Lower leg skin (tissue), 4 donors: ENCODE results near the gene ACACA. TPM values are rescaled to one million over a fixed set of nuclear protein-coding genes. Genes with fewer than 3 reads are reported as not detected.

Source experiments
- DNase-seq, 2 donors: peaks; one replicate each; pipeline ENCODE4 v3.0.0-alpha.2; 2019; ENCODE audit warnings: low spot score in 2 of 2
- H3K4me3 ChIP-seq: fragments of 200-600 bp; sonication (generic); 2 replicates; pipeline ENCODE4 v1.5.1; 2017; ENCODE audit warnings: mild to moderate bottlenecking, low read depth; ENCODE audit not compliant: poor library complexity, severe bottlenecking
- CTCF ChIP-seq, 3 donors: fragments of 450-650 bp; IDR thresholded peaks; one replicate each; pipeline ENCODE4 v1.5.1; 2016; ENCODE audit warnings: antibody characterized with exemption in 3 of 3, mild to moderate bottlenecking in 3 of 3, moderate library complexity in 2 of 3
- POLR2A ChIP-seq, 2 donors: fragments of 450-650 bp; IDR thresholded peaks; one replicate each; pipeline ENCODE4 v1.6.1; 2016 to 2017; ENCODE audit warnings: antibody characterized with exemption in 2 of 2, mild to moderate bottlenecking in 1 of 2, moderate library complexity in 1 of 2
- WGBS, 2 donors: methylation state at CpG; one replicate each; pipeline ENCODE4 v1.1.5; 2018; 5-methylcytosine and 5-hydroxymethylcytosine counted together
- intact Hi-C: fragments of 100-400 bp; cut with DNase I; formaldehyde crosslinking; loops from one replicate; pipeline ENCODE4 v1.15.0; 2023; ENCODE audit warnings: low total_unique reads
- total RNA-seq, 4 donors: library from RNA; depleted of rRNA; stranded (reverse); fragments of >200 nt; gene quantifications; one replicate each; pipeline ENCODE4 v1.1.0, GENCODE V29; 2016

ACACA gene
- total RNA-seq, 4 donors from 2014 or later, result 24.2 to 35.7 (median 31.0) TPM

GRCh38 chr17:37211136-37211535, 195.5 kb downstream of the ACACA start:
- DNase-seq, result no peak
- TF ChIP-seq POLR2A (IDR thresholded peaks at IDR 0.05) (no peak), CTCF (IDR thresholded peaks at IDR 0.05) (no peak)
- WGBS, 2 donors, result 86 to 88% methylated on average over 2 of the region's 2 CpGs
- intact Hi-C loops, result no loop called here
- H3K4me3 ChIP-seq, result no peak overlapping the region

DNA sequence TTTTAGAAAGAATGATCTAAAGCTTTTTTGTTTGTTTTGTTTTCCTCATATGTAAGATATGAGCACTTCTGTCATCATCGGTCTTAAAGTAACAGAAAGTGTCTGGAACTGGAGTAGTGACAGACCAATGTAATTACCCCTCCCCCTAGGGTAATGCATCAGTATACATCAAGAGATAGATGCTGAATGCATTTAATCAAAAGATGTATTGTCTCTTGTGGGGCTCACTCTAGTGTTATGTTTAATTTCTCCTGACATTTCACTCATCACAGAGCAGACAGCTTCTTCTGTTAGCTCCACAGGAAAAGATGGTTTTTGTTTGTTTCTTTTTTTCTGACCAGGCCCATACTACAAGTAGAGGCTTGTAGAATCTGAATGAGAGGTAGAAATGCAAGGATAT, 199.5 kb downstream of the ACACA start:
- DNase-seq, result no peak
- no peak overlapping the region for H3K4me3 ChIP-seq
- intact Hi-C loops, result no loop called here
- TF ChIP-seq POLR2A (IDR thresholded peaks at IDR 0.05) (no peak), CTCF (IDR thresholded peaks at IDR 0.05) (no peak)
- 91 to 98% methylated on average over 1 of the region's 1 CpG for WGBS, 2 donors

DNA sequence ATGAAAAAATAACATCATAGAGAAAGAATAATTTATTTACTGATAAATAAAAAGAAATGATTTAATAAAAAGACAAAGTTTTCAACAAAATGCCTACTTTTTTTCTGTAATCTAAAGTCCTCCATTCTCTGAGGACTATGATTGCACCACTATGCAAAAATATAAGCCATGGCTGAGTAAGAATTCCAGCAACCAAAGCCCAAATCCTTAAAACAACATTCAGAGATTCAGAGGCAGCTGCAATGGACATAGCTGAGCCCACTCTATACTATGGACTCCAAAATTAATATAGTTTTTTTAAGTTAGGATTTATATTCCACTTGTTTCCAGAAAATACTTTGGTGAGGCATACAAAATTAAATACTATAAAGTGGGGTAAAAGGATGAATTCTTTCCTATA, 200.3 kb downstream of the ACACA start:
- no peak for DNase-seq
- H3K4me3 ChIP-seq, result no peak overlapping the region
- TF ChIP-seq POLR2A (IDR thresholded peaks at IDR 0.05), result no peak
- no peak for TF ChIP-seq CTCF (IDR thresholded peaks at IDR 0.05)
- intact Hi-C loops, result no loop called here

GRCh38 chr17:37200497-37200896, 206.1 kb downstream of the ACACA start:
- intact Hi-C loops, result no loop called here
- H3K4me3 ChIP-seq, result no peak overlapping the region
- 93 to 97% methylated on average over 2 of the region's 2 CpGs for WGBS, 2 donors
- no peak for DNase-seq
- TF ChIP-seq POLR2A (IDR thresholded peaks at IDR 0.05) (no peak), CTCF (IDR thresholded peaks at IDR 0.05) (no peak)

DNA sequence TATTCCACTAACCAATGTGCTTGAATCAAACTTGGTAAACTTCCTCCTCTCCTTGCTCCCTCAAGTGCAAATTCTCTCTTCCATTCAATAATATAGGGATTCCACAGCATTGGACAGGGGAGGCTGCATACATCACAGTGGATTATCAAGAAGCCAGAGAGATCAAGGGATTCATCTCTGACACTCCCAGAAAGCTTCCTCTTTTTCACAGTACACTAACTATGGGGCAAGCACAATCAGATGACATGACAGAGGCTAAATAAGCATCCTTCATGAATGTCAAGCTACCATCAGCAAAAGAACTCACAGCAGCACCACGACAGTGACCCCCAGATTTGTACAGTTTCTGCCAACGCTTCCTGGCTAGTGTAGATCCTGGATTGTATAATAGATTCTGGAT, 209.3 kb downstream of the ACACA start:
- no peak for DNase-seq
- no peak overlapping the region for H3K4me3 ChIP-seq
- WGBS, 2 donors, result 76 to 90% methylated on average over 2 of the region's 2 CpGs
- TF ChIP-seq POLR2A (IDR thresholded peaks at IDR 0.05) (no peak), CTCF (IDR thresholded peaks at IDR 0.05) (no peak)
- intact Hi-C loops, result no loop called here

DNA sequence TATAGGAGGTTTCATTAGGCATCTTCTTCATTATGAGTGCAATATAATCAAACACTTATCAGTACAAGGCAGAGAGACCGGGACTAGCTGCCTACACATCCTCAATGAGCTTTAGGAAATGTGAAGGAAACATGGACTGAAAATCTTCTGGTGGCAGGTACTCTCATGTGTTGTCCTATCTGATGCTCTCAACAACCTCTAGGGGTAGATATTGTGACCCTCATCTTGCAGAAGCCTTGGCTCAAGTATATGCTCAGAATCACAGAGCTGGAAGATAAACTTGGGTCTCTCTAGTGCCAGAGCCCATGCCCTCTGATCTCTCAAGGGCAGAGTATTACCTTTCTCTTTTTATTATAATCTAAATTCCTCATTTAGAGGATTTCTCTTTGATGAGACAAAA, 212.4 kb downstream of the ACACA start:
- TF ChIP-seq CTCF (IDR thresholded peaks at IDR 0.05) (no peak), POLR2A (IDR thresholded peaks at IDR 0.05) (no peak)
- intact Hi-C loops, result no loop called here
- DNase-seq, result no peak
- WGBS, 2 donors, result 93 to 96% methylated on average over 1 of the region's 1 CpG
- no peak overlapping the region for H3K4me3 ChIP-seq
